Ovary (tissue), 9 donors: ENCODE measurements around the gene CHST13. TPM values are rescaled to one million over a fixed set of nuclear protein-coding genes. Genes with fewer than 3 reads are reported as not detected.
"Not testable (repeated sequence)": the region's sequence is repeated elsewhere in the genome, so short reads cannot be mapped to it uniquely, and the experiment has no call there.

Experiments
- DNase-seq, 5 donors: peaks; one replicate each; pipeline ENCODE4 v3.0.0-alpha.2; 2019 to 2020
- H3K27ac ChIP-seq, 2 donors: fragments of 200-600 bp; one replicate each; pipeline versions ENCODE4 v1.5.1 to v1.8.0; 2019 to 2022
- H3K27me3 ChIP-seq: fragments of 200-600 bp; one replicate; pipeline ENCODE4 v1.8.0; 2022
- H3K36me3 ChIP-seq: fragments of 200-600 bp; sonication (generic); one replicate; pipeline ENCODE4 v1.5.1; 2019
- H3K4me1 ChIP-seq: one replicate; pipeline ENCODE4 v1.8.1; 2013; ENCODE audit warnings: mild to moderate bottlenecking, moderate library complexity; ENCODE audit not compliant: insufficient read depth
- H3K4me3 ChIP-seq: fragments of 200-600 bp; sonication (generic); one replicate; pipeline ENCODE4 v1.5.1; 2017
- H3K9me3 ChIP-seq, 2 donors: fragments of 200-600 bp in 1 of 2; sonication (generic) in 1 of 2; one replicate each; pipeline versions ENCODE4 v1.5.1 to v1.8.1; 2013 to 2019; ENCODE audit warnings: mild to moderate bottlenecking in 1 of 2, moderate library complexity in 1 of 2
- CTCF ChIP-seq, 3 donors: fragments of 450-650 bp in 2 of 3; fragments of 200-600 bp in 1 of 3; IDR thresholded peaks; one replicate each; pipeline versions ENCODE4 v1.5.1 to v1.8.0; 2016 to 2022; ENCODE audit warnings: antibody characterized with exemption in 3 of 3, mild to moderate bottlenecking in 1 of 3
- EP300 ChIP-seq: sonication (generic); formaldehyde crosslinking; IDR thresholded peaks from one replicate; pipeline ENCODE4 v1.6.1; 2017; ENCODE audit warnings: antibody characterized with exemption
- POLR2A ChIP-seq: fragments of 450-650 bp; IDR thresholded peaks from one replicate; pipeline ENCODE4 v1.6.1; 2017; ENCODE audit warnings: antibody characterized with exemption, mild to moderate bottlenecking, moderate library complexity
- WGBS, 3 donors: extraction: QIAGEN DNeasy Blood & Tissue Kit in 1 of 3; methylation state at CpG; one replicate each; pipeline versions ENCODE4 v1.1.5 to v1.1.7; 2013 to 2017; 5-methylcytosine and 5-hydroxymethylcytosine counted together
- intact Hi-C, 4 donors: fragments of 100-400 bp; cut with DNase I; formaldehyde crosslinking; loops; one replicate each; pipeline versions ENCODE4 v1.11.0 to v1.15.1; 2022 to 2023
- polyA plus RNA-seq, 2 donors: library from polyadenylated mRNA; stranded (reverse); fragments of 200-250 nt in 1 of 2; fragments of 350-450 nt in 1 of 2; fragmentation: Illumina TruSeq in 1 of 2; extraction: RNeasy Lipid Tissue Mini Kit (QIAGEN cat#74804) in 1 of 2; gene quantifications; one replicate each; pipeline ENCODE4 v1.2.3, GENCODE V29; 2013 to 2014
- small RNA-seq: library from RNA; depleted of rRNA; stranded (forward); fragments of <200 nt; gene quantifications from one replicate; pipeline ENCODE3, GENCODE V24; 2016
- total RNA-seq, 7 donors: library from RNA; depleted of rRNA in 2 of 7; stranded (reverse); fragments of >200 nt in 2 of 7; fragmentation: NEBNext Ultra II Directional in 3 of 7; extraction: Animal tissue kit (Norgen Biotek cat#: 25700) in 3 of 7; gene quantifications; one replicate each; pipeline versions ENCODE4 v1.1.0 to v1.2.4, GENCODE V29; 2016 to 2023
- donor health status: DM: no; HTN: no; CAD: no; lungs with moderate emphysema.
- donor health status: DM: no; HTN: no; CAD: no.
- donor health status: Bipolar disorder and iron deficiency.
- donor health status: DM: yes; HTN: yes; CAD: no.
- donor health status: DM: no; HTN: no; CAD: no.
- donor health status: DM: yes; HTN: yes; CAD: no.

CHST13 gene
- total and polyA plus RNA-seq, 9 donors, result 0.12 to 0.87 (median 0.31) TPM; not detected in 4

GRCh38 chr3:126582311-126582710 is 58.4 kb downstream of the CHST13 start:
- Histone ChIP-seq H3K27ac (no peak overlapping the region), H3K9me3 (no peaks in the 10 kb centered on the region), H3K27me3 (no peaks in the 10 kb centered on the region), H3K4me1 (no peaks in the 10 kb centered on the region), H3K4me3 (no peak overlapping the region), H3K36me3 (no peaks in the 10 kb centered on the region)
- intact Hi-C loops, result no loop called here
- no peak for DNase-seq
- no peak for TF ChIP-seq POLR2A
- no peak for TF ChIP-seq CTCF (IDR thresholded peaks at IDR 0.05)
- TF ChIP-seq EP300, result no peak
- WGBS, 3 donors, result 89 to 95% (median 90%) methylated on average over 4 of the region's 4 CpGs

- H3K36me3 ChIP-seq, H3K4me3 ChIP-seq, intact Hi-C loops, DNase-seq, H3K4me1 ChIP-seq, H3K27ac ChIP-seq, H3K27me3 ChIP-seq, H3K9me3 ChIP-seq: not testable (repeated sequence)
- whole genome bisulfite sequencing, 3 donors, result 66 to 74% (median 71%) methylated on average over 5 of the region's 5 CpGs
Measured at GRCh38 chr3:126591515-126591914, 67.6 kb downstream of the CHST13 start.

Small RNAs within 50 kb of the gene (small RNA-seq; reads per million reads assigned to genes)
- gene RNA5SP138, result 0.35 reads per million

Other genes starting within 250 kb of the CHST13 start
- 10 to 100 TPM; 23.2 to 83.3 (median 40.0) TPM for gene KLF15, start 166.7 kb upstream of the CHST13 start, total RNA-seq
- 10 to 100 TPM; 13.4 to 61.4 TPM for gene KLF15, start 166.7 kb upstream of the CHST13 start, polyA plus RNA-seq
- gene CFAP100, start 129.2 kb upstream of the CHST13 start, total RNA-seq, result 10 to 100 TPM in 1 of 7 donors, 1 to 10 TPM in 4, not detected in 2; 1.5 to 21.3 (median 1.7) TPM
- under 1 TPM in 1 of 2 donors, not detected in 1; 0.06 TPM for gene CFAP100, start 129.2 kb upstream of the CHST13 start, polyA plus RNA-seq
- gene ZXDC, start 48.3 kb upstream of the CHST13 start, total RNA-seq, result 10 to 100 TPM; 32.2 to 47.3 (median 32.9) TPM
- 10 to 100 TPM; 14.4 to 18.5 TPM for gene ZXDC, start 48.3 kb upstream of the CHST13 start, polyA plus RNA-seq
- gene UROC1, start 6.4 kb upstream of the CHST13 start, total RNA-seq, result under 1 TPM in 4 of 7 donors, not detected in 3; 0.08 to 0.32 (median 0.15) TPM
- under 1 TPM in 1 of 2 donors, not detected in 1; 0.06 TPM for gene UROC1, start 6.4 kb upstream of the CHST13 start, polyA plus RNA-seq
- under 1 TPM in 3 of 7 donors, not detected in 4; 0.12 to 0.40 (median 0.30) TPM for gene C3orf22, start 34.8 kb downstream of the CHST13 start, total RNA-seq
- under 1 TPM in 1 of 2 donors, not detected in 1; 0.04 TPM for gene C3orf22, start 34.8 kb downstream of the CHST13 start, polyA plus RNA-seq
- gene TXNRD3, start 131.0 kb downstream of the CHST13 start, total RNA-seq, result 10 to 100 TPM; 10.1 to 25.3 (median 20.5) TPM
- gene TXNRD3, start 131.0 kb downstream of the CHST13 start, polyA plus RNA-seq, result 10 to 100 TPM; 11.1 to 17.9 TPM
- gene CHCHD6, start 180.1 kb downstream of the CHST13 start, total RNA-seq, result 10 to 100 TPM; 12.5 to 24.6 (median 19.5) TPM
- gene CHCHD6, start 180.1 kb downstream of the CHST13 start, polyA plus RNA-seq, result 10 to 100 TPM in 1 of 2 donors, 1 to 10 TPM in 1; 8.5 to 24.4 TPM